WTC11 (cell line): ENCODE measurements around the gene ANKRD39. TPM values are rescaled to one million over a fixed set of nuclear protein-coding genes. Genes with fewer than 3 reads are reported as not detected.
A peak's percentile ranks its signal among the peaks of the same experiment; 100 is the strongest.

Source experiments
- ATAC-seq: fragments of 200-7000 bp; cut with Tn5 transposase; 2 replicates; pipeline ENCODE4 v1.10.0; 2021; ENCODE audit warnings: mild to moderate bottlenecking, moderate library complexity
- CTCF ChIA-PET: fragments of 300-600 bp; sonication (Branson Sonifier 250); formaldehyde crosslinking; loops from one replicate; lab custom pipeline; 2021; ENCODE audit warnings: antibody characterized with exemption; lab: Charles Lee
- POLR2A ChIA-PET: fragments of 350-600 bp; sonication (Branson Sonifier 250); formaldehyde crosslinking; loops from one replicate; lab custom pipeline; 2021; ENCODE audit warnings: antibody characterized with exemption; lab: Charles Lee
- DNase-seq: peaks from one replicate; pipeline ENCODE4 v3.0.0; 2021; ENCODE audit warnings: low spot score
- H3K27ac Mint-ChIP-seq: 2 replicates; pipeline ENCODE4 v1.8.0; 2021; ENCODE audit warnings: mixed read lengths
- H3K27me3 Mint-ChIP-seq: 2 replicates; pipeline ENCODE4 v1.8.0; 2021; ENCODE audit warnings: low read depth, mild to moderate bottlenecking, moderate library complexity, mixed read lengths
- H3K36me3 Mint-ChIP-seq: 2 replicates; pipeline ENCODE4 v1.8.0; 2021; ENCODE audit warnings: mixed read lengths
- H3K4me1 Mint-ChIP-seq: 2 replicates; pipeline ENCODE4 v1.8.0; 2022; ENCODE audit warnings: mixed read lengths
- H3K4me3 Mint-ChIP-seq: 2 replicates; pipeline ENCODE4 v1.8.0; 2021; ENCODE audit warnings: mild to moderate bottlenecking, moderate library complexity, mixed read lengths
- H3K9me3 Mint-ChIP-seq: 2 replicates; pipeline ENCODE4 v1.8.0; 2021; ENCODE audit warnings: mixed read lengths
- CBFB ChIP-seq: sonication (generic); formaldehyde crosslinking; IDR thresholded peaks from 2 replicates; pipeline ENCODE4 v1.8.1; 2022; ENCODE audit warnings: mild to moderate bottlenecking, low read depth, missing genetic modification reagents
- E2F5 ChIP-seq: sonication (generic); formaldehyde crosslinking; IDR thresholded peaks from 2 replicates; pipeline ENCODE4 v1.8.1; 2022; ENCODE audit warnings: mild to moderate bottlenecking, moderate library complexity, missing genetic modification reagents
- FOXJ3 ChIP-seq: sonication (generic); formaldehyde crosslinking; IDR thresholded peaks from 2 replicates; pipeline ENCODE4 v1.9.0; 2021; ENCODE audit warnings: missing genetic modification reagents, mild to moderate bottlenecking, borderline replicate concordance
- FOXK1 ChIP-seq: sonication (generic); formaldehyde crosslinking; IDR thresholded peaks from 2 replicates; pipeline ENCODE4 v1.8.0; 2022; ENCODE audit warnings: mild to moderate bottlenecking, moderate library complexity, missing genetic modification reagents
- FOXP4 ChIP-seq: sonication (generic); formaldehyde crosslinking; IDR thresholded peaks from 2 replicates; pipeline ENCODE4 v1.8.0; 2022; ENCODE audit warnings: mild to moderate bottlenecking, missing genetic modification reagents
- GRHL2 ChIP-seq: fragments of 250-450 bp; sonication (Bioruptor Pico); IDR thresholded peaks from 2 replicates; pipeline ENCODE4 v1.8.0; 2022; ENCODE audit warnings: mild to moderate bottlenecking, moderate library complexity; ENCODE audit not compliant: insufficient replicate concordance, severe bottlenecking
- KAT7 ChIP-seq: sonication (generic); formaldehyde crosslinking; IDR thresholded peaks from 2 replicates; pipeline ENCODE4 v1.8.1; 2023; ENCODE audit warnings: missing genetic modification reagents, mild to moderate bottlenecking, borderline replicate concordance
- NFE2L1 ChIP-seq: sonication (generic); formaldehyde crosslinking; IDR thresholded peaks from 2 replicates; pipeline ENCODE4 v1.8.1; 2023; ENCODE audit warnings: missing genetic modification reagents
- ZBTB21 ChIP-seq: sonication (generic); formaldehyde crosslinking; IDR thresholded peaks from 2 replicates; pipeline ENCODE4 v1.8.1; 2023; ENCODE audit warnings: mild to moderate bottlenecking, missing genetic modification reagents, borderline replicate concordance
- ZNF121 ChIP-seq: sonication (generic); formaldehyde crosslinking; IDR thresholded peaks from 2 replicates; pipeline ENCODE4 v1.8.0; 2023; ENCODE audit warnings: missing genetic modification reagents
- total RNA-seq: library from RNA; stranded (reverse); gene quantifications from 3 replicates; pipeline ENCODE4 v1.2.3, GENCODE V29; 2021
- TF ChIP-seq, protein P1 (sequence below): sonication (generic); formaldehyde crosslinking; IDR thresholded peaks from 2 replicates; pipeline ENCODE4 v1.8.0; 2022; ENCODE audit warnings: missing genetic modification reagents
- TF ChIP-seq, protein P2 (sequence below): sonication (generic); formaldehyde crosslinking; IDR thresholded peaks from 2 replicates; pipeline ENCODE4 v1.8.1; 2022; ENCODE audit warnings: low read depth, missing genetic modification reagents, borderline replicate concordance

Gene ANKRD39
- total RNA-seq, 1 experiment from 2014 or later, result 17.9 TPM

GRCh38 chr2:96856776-96857666 lies 795 bp downstream of the ANKRD39 start:
- no peak for DNase-seq
- POLR2A ChIA-PET, result interaction anchor here (1.0 to 1.9 kb wide), 8 partner anchors 12 to 104 kb away, joined by 4 to 20 read pairs (median 4); no protein-coding TSS in a partner anchor
- H3K9me3 Mint-ChIP-seq, result no peaks in the 10 kb centered on the region
- TF ChIP-seq GRHL2 (CRISPR knock-in tag) (no peak), NFE2L1 (CRISPR knock-in tag) (peak; percentile 78)
- peaks cover 30% of the 10 kb centered on the region for H3K36me3 Mint-ChIP-seq
- ATAC-seq, result peak; percentile 4; the same call in 1 of the 2 replicates
- no peak overlapping the region for H3K27ac Mint-ChIP-seq
- CTCF ChIA-PET, result interaction anchor here (0.6 to 5.6 kb wide), 54 partner anchors 9 to 309 kb away, joined by 3 to 252 read pairs (median 8); partner anchors contain the start of genes ANKRD23, ANKRD36, CNNM3 and CNNM4
- peak overlapping the region; percentile 80 for H3K4me3 Mint-ChIP-seq
- H3K27me3 Mint-ChIP-seq, result no peaks in the 10 kb centered on the region
- H3K4me1 Mint-ChIP-seq, result peaks cover 21% of the 10 kb centered on the region

DNA sequence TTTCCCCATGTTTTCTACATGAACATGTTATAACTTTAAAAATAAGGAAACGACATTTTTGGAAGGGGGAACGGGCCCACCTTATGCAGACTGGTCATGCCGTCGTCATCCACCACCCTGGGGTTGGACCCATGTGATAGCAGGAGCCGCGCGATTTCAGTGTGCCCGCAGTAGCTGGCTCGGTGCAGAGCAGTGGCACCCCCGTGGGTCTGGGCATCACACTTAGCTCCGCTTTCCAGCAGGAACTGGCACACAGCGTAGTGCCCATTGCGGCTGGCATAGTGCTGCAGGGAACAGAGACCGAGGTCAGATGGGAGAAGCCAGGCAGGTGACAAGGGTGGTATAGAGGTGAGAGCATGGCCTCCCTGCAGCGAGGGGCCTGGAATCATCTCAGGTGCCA lies 4.5 kb downstream of the ANKRD39 start:
- H3K9me3 Mint-ChIP-seq, result no peaks in the 10 kb centered on the region
- no peak overlapping the region for H3K27ac Mint-ChIP-seq
- no peaks in the 10 kb centered on the region for H3K27me3 Mint-ChIP-seq
- H3K36me3 Mint-ChIP-seq, result peaks cover 21% of the 10 kb centered on the region
- no peak for ATAC-seq
- DNase-seq, result no peak
- H3K4me3 Mint-ChIP-seq, result no peak overlapping the region
- ChIA-PET CTCF (interaction anchor here (1.2 to 1.8 kb wide), 2 partner anchors 11 to 98 kb away, joined by 4 to 5 read pairs; no protein-coding TSS in a partner anchor), POLR2A (no interaction called here)
- H3K4me1 Mint-ChIP-seq, result peaks cover 9% of the 10 kb centered on the region
- TF ChIP-seq, protein P1, sequence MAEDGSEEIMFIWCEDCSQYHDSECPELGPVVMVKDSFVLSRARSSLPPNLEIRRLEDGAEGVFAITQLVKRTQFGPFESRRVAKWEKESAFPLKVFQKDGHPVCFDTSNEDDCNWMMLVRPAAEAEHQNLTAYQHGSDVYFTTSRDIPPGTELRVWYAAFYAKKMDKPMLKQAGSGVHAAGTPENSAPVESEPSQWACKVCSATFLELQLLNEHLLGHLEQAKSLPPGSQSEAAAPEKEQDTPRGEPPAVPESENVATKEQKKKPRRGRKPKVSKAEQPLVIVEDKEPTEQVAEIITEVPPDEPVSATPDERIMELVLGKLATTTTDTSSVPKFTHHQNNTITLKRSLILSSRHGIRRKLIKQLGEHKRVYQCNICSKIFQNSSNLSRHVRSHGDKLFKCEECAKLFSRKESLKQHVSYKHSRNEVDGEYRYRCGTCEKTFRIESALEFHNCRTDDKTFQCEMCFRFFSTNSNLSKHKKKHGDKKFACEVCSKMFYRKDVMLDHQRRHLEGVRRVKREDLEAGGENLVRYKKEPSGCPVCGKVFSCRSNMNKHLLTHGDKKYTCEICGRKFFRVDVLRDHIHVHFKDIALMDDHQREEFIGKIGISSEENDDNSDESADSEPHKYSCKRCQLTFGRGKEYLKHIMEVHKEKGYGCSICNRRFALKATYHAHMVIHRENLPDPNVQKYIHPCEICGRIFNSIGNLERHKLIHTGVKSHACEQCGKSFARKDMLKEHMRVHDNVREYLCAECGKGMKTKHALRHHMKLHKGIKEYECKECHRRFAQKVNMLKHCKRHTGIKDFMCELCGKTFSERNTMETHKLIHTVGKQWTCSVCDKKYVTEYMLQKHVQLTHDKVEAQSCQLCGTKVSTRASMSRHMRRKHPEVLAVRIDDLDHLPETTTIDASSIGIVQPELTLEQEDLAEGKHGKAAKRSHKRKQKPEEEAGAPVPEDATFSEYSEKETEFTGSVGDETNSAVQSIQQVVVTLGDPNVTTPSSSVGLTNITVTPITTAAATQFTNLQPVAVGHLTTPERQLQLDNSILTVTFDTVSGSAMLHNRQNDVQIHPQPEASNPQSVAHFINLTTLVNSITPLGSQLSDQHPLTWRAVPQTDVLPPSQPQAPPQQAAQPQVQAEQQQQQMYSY (CRISPR knock-in tag), result no peak
- TF ChIP-seq FOXP4 (CRISPR knock-in tag) (no peak), KAT7 (CRISPR knock-in tag) (no peak), E2F5 (CRISPR knock-in tag) (no peak), FOXK1 (CRISPR knock-in tag) (no peak), CBFB (CRISPR knock-in tag) (no peak), FOXJ3 (CRISPR knock-in tag) (no peak)
- TF ChIP-seq, protein P2, sequence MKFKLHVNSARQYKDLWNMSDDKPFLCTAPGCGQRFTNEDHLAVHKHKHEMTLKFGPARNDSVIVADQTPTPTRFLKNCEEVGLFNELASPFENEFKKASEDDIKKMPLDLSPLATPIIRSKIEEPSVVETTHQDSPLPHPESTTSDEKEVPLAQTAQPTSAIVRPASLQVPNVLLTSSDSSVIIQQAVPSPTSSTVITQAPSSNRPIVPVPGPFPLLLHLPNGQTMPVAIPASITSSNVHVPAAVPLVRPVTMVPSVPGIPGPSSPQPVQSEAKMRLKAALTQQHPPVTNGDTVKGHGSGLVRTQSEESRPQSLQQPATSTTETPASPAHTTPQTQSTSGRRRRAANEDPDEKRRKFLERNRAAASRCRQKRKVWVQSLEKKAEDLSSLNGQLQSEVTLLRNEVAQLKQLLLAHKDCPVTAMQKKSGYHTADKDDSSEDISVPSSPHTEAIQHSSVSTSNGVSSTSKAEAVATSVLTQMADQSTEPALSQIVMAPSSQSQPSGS (CRISPR knock-in tag), result no peak

DNA sequence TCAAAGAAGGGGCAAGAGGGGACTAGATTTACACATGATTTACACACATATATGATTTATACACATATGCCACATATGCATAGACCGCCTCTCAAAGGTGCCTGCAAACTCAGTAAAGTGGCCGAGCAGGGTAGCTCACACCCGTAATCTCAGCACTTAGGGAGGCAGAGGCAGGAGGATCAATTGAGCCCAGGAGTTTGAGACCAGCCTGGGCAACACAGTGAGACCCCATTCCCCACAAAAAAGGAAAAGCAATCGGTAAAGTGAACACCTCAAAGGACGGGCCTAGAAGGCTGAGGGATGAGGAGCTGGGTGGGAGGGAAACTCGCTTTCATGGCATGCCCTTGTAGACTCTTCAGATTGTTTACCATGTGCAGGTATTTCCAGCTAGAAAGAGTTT lies 5.1 kb downstream of the ANKRD39 start:
- Mint-ChIP-seq H3K36me3 (peaks cover 28% of the 10 kb centered on the region), H3K4me1 (peaks cover 9% of the 10 kb centered on the region), H3K27me3 (no peaks in the 10 kb centered on the region), H3K9me3 (no peaks in the 10 kb centered on the region), H3K27ac (no peak overlapping the region), H3K4me3 (no peak overlapping the region)
- TF ChIP-seq ZNF121 (peak; percentile 72; the same call in 1 of the 2 replicates), ZBTB21 (CRISPR knock-in tag) (no peak)
- CTCF ChIA-PET, result interaction anchor here (0.6 to 1.8 kb wide), 2 partner anchors 98 to 100 kb away, joined by 3 to 5 read pairs; no protein-coding TSS in a partner anchor
- ATAC-seq (no peak), DNase-seq (no peak)
- POLR2A ChIA-PET, result no interaction called here
